ENCODE results near the gene GNB1L.

GNB1L gene

GRCh38 chr22:19803736-19804267 is 50.9 kb downstream of the GNB1L start:
- no peak for TF ChIP-seq CTCF (IDR thresholded peaks at IDR 0.05; ENCODE audit: low read depth, low read length)
- H3K4me3 ChIP-seq (replicated peaks in 1 of 2; ENCODE audit: low read depth in 2 of 2, low read length in 2 of 2), result no peak overlapping the region

GRCh38 chr22:19802894-19803735 is 51.6 kb downstream of the GNB1L start:
- no peak overlapping the region for H3K4me3 ChIP-seq (replicated peaks in 1 of 2; ENCODE audit: low read depth in 2 of 2, low read length in 2 of 2)
- no peak for TF ChIP-seq CTCF (IDR thresholded peaks at IDR 0.05; ENCODE audit: low read depth, low read length)
- no peak for DNase-seq (ENCODE audit: low read depth in 2 of 2)

More at GRCh38 chr22:19803736-19804267, 50.9 kb downstream of the GNB1L start:
- no peak for DNase-seq (ENCODE audit: low read depth in 2 of 2)

DNA sequence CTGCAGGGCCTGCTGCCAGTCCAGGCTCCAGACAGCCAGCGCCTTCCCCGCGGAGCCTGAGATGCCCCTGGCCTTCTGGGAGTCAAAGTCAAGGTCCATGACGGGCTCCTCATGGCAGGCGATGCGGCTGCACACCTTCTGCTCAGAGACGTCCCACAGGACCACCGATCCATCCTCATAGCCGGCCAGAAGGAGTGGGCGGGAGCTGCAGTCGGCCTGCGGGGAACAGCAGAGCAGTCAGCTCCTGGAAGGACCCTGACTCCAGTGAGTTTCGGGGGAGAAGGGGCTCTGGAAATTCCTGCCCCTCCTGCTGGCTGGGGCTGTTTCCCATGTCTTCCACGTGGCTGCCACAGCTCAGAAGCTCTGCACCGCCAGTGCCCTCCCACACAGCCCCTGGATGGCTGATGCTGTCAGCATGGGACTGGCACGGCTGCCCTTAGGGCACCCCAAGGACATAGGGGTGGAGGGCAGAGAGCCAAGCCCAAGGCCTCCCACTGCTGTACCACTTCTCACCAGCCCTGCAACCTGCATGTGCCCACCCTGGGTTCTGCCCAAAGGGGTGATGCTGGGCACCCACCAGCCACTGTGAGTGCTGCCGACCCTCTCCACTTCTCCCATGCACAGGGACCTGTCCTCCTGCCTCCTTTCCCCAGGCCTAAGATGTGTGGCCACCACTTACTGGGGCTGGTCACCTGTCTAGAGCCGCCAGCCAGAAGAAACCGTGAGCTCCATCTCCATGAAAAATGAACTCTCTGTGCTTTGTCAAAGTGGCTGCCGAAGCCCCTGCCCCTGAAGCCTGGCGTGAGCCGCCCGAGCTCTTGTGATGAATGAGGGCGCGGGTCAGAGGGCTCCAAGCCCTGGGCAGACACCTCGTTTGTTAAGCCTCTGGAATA is 52.4 kb downstream of the GNB1L start:
- DNase-seq (ENCODE audit: low read depth in 2 of 2), result no peak

GRCh38 chr22:19801340-19802000 is 53.2 kb downstream of the GNB1L start:
- no peak overlapping the region for H3K4me3 ChIP-seq (replicated peaks in 1 of 2; ENCODE audit: low read depth in 2 of 2, low read length in 2 of 2)
- DNase-seq (ENCODE audit: low read depth in 2 of 2), result no peak
- no peak for TF ChIP-seq CTCF (IDR thresholded peaks at IDR 0.05; ENCODE audit: low read depth, low read length)

More for the DNA sequence above, 52.4 kb downstream of the GNB1L start:
- no peak for TF ChIP-seq CTCF (IDR thresholded peaks at IDR 0.05; ENCODE audit: low read depth, low read length)
- H3K4me3 ChIP-seq (replicated peaks in 1 of 2; ENCODE audit: low read depth in 2 of 2, low read length in 2 of 2), result no peak overlapping the region

DNA sequence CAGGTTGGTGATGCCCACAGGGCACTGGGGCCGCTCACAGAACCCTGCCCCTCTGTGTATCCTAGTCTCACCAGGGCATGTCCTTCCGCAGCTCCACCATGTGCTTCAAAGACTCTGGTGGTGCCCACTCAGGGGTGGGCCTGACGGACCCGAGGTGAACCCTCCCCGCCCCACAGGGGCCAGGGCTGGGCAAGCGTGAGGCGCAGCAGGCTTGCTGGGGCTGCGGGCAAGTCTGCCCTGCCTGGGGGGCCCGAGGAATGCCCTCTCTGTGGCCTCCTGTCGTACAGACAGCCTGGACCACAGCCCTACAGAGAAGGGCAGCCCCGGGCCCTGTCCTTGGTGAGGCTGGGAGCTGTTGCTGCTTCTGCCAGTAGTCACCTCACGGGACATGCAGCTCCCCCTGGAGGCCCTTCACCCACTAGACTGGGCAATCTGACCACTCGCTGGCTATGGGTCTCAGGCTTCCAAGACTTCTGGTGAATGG is 53.9 kb downstream of the GNB1L start:
- peak; percentile 14 to 22 for DNase-seq (ENCODE audit: low read depth in 2 of 2)
- H3K4me3 ChIP-seq (replicated peaks in 1 of 2; ENCODE audit: low read depth in 2 of 2, low read length in 2 of 2), result no peak overlapping the region
- peak; percentile 29 for TF ChIP-seq CTCF (IDR thresholded peaks at IDR 0.05; ENCODE audit: low read depth, low read length)

DNA sequence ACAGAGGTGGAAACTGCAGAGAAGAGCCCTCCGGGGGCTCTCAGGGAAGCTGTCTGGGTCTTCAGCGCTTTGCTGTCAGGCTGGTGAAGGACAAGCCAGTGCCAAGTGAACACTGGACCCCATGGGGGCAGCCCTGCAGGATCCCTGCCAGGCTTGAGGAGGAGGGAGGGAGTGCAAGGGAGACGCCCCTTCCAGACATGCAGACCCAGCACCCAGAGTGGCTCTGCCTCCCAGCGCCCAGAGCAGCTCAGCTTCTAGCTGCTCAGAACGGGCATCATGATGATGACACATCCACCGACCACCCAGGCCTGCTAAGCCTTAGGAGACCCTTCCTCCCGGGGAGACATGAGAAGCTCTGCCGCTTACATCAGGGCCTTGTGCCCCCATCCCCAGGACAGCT is 54.4 kb downstream of the GNB1L start:
- no peak overlapping the region for H3K4me3 ChIP-seq (replicated peaks in 1 of 2; ENCODE audit: low read depth in 2 of 2, low read length in 2 of 2)
- TF ChIP-seq CTCF (IDR thresholded peaks at IDR 0.05; ENCODE audit: low read depth, low read length), result no peak
- DNase-seq (ENCODE audit: low read depth in 2 of 2), result no peak

Measured in cardiac fibroblast (primary cell).